CD4-positive, alpha-beta T cell treated with Interleukin-4 for 4 hours (primary cell): Measurements from ENCODE around the gene PPP1R37.
A peak's percentile ranks its signal among the peaks of the same experiment; 100 is the strongest.

Source experiments
- DNase-seq: peaks from one replicate; pipeline ENCODE4 v3.0.0-alpha.2; 2020

Gene PPP1R37

DNA sequence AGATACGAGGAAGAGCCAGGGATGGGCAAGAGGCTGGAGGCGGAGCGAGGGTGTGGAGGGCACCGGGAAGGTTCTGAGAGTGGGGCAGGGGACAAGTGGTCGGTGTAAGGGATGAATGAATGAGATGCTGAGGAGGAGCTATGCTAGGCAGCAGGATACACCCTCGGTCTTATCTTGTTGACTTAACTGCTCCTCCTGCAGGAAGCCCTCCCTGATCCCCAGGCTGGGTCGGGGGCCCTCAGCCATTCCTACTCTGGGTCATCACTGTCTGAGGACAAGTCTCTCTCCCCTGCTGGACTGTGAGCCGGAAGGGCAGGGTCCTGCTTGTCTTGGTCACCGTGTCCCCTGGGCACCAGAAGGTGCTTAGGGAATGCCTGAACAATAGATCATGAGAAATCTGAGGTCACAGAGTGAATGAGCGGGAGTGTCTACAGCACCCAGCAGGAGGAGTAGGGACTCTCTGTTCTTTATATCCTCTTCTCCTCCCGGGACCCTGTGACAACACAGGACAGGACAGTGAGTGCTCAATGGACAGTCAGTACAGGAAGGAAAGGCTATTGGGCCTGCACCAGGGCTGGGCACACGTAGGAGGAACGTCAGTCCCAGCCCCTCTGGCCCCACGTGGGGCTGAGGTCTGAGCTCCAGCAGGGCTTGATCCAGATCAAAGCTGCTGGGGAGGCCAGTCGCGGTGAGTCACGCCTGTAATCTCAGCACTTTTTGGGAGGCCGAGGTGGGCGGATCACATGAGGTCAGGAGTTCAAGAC is 61.3 kb downstream of the PPP1R37 start:
- no peak for DNase-seq

DNA sequence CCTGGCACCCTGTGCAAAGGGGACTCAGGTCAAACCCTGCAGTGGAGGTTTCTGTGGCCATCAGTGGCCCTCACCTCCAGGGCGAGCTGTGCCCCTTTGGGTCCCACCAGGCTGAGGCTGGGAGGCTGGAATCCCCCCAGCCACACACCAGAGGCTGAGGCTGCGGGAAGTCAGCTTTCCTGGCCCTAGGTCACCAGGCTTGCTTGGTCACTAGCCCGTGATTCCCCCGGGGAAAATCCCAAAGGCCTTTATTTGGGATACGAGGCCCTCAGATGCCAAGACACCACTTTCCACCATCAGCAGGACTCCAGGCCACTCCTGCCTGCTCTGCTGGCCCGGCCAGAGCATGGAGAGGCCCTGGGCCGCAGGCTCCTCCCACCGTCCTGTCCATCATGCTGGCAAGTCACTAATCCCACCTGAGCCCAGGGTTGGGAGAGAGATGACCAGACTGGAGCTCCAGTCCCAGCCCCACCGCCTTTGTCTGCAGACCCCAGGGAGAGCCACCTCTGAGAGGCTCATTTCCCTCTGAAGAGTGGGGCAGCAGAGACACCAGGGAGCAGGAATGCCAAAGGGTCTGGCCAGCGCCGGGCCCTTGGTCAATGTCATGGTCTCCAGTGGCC is 63.1 kb downstream of the PPP1R37 start:
- DNase-seq, result no peak

DNA sequence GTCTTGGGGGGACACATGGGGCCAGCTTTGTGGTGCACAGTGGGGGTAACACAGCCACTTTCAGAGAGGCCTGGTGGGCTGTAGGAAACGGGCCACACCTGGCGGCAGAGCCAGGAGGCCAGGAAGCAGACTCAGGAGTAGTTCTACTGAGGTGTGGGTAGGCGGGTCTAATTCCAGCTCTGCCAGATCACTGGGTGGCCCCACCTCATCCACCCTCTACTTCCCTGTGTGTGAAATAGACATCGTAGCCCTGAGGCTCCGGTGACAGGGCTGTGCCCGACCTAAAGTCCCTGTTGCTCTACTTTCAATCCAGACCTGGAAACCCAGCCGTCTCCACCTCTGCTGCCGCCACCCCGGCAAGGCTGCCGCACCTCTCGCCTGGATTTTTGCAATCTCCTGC is 63.8 kb downstream of the PPP1R37 start:
- DNase-seq, result no peak

DNA sequence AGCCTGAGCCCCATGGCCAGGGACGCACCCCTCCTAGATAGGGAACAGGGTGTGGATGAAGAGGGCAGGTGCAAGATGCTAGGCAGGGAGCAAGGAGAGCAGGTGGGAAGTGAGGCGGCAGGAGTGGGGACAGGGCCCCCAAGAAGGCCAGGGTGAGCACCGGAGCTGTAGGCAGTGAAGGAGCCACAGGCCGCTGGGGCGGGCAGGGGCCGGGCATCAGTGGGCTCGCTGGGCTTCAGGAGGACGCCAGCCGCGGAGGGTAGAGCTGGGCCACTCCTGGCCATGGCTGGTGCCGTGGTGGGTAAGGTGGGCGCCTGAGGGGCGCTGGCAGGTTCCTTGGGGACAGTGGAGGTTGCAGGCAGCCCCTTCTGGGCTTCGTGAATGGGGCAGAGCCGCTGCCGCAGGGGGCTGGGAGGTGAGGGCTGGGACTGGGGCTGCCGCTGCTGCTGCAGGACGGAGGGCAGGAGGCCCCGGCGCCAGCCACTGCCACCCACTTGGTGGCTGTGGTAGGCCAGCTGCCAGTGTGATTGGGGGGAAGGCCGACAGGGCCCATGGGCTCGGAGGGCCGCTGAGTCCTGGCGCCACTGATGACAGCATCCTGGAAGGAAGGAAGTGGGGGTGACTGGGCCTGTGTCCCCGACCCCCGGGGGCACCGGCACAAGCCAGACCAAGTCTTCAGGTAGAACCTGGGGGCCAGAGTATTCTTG is 65.7 kb downstream of the PPP1R37 start:
- no peak for DNase-seq

DNA sequence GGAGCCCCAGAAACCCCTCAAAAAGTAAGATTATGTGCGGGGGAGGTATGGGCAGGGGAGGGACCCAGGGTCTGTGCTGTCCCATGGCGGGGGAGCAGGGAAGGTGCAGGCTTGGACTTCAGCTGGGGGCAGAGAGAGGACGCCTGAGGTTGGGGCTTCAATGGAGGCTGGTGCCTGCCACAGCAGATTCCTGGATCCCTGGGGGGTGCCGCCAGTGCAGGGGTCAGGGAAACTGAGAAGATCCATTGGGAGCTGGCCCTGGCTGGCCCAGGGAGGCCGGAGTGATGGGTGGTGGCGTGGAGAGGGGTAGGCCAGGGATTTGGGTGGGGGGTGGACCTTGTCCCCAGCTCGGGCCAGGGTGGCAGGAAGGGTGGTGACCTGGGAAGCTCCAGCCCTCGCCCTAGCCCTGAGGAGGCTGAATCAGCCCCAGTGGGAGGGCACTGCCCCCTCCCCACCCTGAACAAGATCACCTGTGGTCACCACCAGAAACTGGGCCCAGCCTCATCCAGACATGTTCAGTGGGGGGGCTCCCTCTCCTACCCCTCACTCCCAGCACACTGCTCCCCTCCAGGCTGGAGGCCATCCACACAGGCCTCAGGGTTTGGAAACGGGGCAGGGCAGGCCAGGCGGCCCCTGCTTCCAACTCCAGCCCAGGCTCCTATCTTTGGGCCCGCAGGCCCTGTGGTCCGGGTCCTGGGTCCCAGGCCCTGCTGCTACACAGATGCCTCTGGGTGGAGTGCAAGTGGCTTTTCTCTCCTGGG is 66.4 kb downstream of the PPP1R37 start:
- DNase-seq, result no peak

DNA sequence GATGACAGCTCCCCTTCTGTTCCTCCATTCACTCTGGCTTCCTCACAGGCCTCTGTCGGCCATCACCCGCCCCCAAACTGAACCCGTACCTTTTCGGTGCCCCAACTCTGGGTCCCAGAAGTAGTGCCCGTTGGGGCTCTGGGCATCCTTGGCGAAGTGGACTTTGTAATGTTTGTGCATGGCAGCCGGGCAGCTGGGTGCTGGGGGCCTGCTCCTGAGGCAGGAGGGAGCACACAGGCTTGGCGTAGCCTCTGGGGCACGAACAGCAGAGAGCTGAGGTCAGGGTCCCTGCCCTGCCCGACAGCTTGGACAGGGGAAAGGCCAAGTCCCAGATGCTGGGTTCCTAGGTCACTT is 67.0 kb downstream of the PPP1R37 start:
- no peak for DNase-seq

DNA sequence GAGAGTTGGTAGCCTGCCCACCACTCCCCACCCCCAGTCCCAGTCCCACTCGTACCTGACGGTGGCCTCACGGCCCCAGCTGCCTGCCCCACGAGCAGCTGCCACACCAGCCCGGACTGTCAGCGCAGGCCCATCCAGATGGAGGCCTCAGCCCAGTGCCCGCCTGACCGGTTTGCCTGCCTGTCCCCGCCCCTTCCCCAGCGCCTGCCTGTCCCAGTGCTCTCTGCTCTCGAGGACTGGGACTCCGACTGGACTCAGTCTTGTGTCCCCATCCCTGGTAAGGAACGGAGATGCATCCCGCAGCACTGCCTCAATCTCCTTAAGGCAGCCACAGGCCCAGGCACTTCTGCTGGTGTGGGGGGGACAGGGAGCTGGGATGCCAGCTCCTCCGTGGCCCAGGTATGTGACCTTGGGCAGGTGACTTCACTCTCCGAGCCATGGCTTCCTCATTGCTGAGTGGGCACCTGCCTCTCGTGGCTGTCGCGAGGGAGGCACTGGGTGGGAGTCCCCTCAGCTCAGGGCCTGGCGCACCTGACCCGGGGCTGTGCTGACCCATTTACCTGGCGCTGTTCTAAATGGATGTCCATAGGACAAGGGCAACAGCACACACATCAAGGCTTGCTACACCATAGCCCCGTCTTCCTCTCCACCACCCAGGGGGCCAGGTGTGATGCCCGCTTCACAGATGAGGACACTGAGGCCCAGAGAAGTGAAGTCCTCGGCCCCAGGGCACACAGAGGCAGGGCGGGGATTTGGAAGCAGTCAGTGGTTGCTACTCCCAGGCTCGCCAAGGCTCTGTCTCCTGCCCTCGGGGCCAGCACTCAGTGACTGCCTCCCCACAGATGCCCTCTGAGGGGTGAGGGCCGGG is 68.1 kb downstream of the PPP1R37 start, which contains the start of gene NKPD1:
Gene NKPD1 (minus strand): TSS at position 113 of the 868 bp plus-strand sequence. CDS start 832 bp downstream, outside the sequence.
- no peak for DNase-seq

DNA sequence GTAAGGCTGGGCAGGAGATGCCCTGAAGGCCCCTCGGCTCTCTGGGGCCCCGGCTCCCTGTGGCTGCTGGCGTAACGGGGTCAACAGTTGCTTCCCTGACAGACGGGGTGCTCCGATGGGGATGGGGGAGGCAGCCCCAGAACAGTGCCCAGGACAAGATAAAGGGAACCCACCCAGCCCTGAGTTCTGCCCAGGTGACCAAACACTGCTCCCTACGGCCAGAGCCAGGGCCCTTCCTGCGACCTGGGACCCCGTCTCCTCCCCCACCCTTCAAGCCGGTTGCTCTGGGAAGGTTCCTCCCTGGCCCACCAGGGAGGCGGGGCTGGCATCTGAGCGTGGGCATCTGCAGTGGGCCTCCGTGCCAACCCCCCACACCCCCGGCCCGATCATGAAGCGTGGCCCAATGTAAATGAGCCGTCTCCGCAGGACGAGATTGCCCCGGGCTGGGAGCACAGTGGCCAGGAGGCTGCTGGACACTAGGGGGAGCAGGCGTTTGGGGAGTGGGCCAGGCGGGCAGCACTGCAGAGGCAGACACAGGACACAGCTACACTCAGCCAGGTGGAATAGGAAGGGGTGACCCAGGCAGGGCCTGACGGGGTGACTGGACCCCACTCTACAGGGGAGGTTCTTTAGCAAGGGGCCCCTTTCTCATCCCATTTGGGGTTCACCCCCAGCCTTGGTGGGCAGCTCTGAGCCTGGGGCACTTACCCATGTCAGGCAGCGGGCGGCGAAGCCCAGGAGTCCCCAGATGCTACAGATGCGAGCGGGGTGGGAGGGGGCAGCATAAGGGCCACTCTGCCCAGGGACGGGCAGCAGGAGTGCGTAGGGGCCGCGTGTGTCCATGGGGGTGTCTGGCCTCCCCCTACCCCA is 69.0 kb downstream of the PPP1R37 start:
- DNase-seq, result no peak

DNA sequence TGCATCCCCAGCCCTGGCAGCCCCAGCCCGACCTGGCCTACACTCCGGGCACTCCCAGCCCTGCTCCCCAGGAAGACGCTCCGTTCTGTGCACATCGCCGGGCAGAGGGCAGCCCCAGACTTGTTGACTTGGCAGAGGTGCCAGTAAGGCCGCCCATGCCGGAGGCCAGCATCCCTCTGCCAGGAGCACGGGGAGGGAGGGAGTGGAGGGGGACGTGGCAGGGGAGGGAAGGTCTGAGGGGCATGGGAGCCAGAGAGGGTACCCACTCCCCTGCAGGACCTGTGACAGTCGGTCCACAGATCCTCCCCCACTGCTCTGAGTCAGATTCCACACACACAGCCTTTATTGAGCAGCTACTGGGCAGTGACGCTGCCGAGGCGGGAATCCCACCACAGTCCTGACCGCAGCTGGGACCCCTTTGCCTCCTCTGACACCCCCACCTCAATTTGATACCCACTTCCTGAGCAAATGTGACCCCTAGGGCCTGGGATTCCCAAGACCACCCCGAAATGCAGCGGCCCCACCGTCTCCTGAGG is 69.7 kb downstream of the PPP1R37 start:
- no peak for DNase-seq

DNA sequence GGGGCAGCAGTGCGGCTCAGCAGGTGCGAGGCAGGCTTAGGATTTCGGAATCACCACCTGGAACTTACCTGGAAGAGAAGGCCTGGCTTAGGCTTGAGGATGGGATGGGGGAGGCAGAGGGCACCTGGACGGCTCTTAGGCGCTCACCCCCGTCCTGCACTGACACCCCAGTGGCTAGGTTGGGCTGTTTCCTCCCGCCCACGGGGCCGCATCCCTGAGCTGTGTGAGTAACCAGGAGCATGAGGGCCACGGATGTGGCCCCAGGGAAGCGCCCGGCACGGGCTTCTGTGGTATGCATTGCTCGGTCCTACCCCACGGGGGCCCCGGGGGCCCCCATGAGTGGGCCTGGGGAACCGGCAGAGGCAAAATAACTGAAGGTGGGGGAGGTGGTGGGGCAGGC is 70.2 kb downstream of the PPP1R37 start:
- no peak for DNase-seq

DNA sequence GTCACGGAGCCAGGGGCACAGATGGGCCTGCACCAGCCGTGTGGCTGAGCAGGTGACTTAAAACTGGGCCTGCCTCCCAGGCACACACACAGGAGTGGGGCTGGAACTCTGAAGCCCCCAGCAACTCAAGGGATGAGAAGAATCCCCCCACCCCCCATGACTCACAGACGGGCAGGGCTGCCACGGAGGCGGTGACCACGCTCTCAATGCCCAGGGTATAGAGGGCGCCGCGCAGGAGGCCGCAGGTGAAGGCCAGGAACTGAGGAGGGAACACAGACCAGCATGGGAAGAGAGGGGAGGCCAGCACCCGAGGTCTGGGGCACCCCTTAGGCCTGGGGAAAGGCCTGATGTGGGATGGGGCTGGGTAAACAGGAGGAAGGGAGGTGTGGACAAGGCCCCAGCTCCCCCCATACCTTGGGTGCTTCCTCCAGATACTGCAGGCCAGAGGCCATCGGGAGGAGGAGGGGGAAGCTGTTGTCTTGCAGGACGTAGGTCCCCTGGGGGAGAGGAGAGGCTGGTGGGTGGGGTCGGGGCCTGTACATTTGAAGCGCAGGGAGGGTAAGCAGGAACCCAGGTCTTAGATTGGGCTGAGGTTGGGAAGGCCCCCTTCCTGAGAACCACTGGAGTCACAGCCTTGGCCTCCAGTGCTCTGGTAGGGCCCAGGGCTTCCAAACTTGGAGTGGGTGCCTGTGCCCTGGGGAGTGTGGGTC is 70.9 kb downstream of the PPP1R37 start:
- no peak for DNase-seq

DNA sequence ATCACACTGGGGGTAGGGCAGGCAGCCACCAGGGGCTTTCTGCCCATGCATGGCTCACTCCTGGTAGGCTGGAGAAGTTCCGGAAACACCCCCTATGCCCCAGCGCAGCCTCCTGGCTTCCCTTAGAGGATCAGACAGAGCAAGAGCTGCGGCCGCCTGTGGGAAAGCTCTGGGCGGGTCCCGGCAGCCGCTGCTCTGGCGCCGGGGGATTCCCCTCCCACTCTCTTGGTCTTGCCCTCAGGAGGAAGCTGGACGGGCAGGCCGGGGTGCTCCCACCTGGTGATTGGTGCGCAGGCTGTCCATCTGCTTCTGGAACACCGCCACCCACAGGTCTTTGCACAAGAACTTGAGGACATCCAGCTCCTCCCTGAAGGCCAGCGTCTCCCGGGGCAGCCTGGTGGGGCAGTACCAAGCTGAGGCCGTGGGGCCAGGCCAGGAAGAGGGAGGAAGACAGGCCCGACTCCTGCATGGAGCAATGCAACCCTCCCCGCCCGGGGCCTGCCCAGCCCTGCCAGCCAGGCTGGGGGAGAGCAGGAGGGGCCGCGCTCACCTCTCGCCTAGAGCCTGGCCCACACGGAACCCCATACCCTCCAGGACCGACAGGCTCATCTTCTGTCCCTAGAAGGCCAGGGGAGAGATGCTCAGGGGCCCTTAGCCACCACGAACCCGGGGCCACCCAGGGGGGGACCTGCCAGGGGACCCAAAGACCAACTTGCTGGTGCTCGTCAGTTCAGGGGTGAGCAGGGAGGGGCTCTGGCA is 71.8 kb downstream of the PPP1R37 start:
- peak; percentile 60 for DNase-seq

DNA sequence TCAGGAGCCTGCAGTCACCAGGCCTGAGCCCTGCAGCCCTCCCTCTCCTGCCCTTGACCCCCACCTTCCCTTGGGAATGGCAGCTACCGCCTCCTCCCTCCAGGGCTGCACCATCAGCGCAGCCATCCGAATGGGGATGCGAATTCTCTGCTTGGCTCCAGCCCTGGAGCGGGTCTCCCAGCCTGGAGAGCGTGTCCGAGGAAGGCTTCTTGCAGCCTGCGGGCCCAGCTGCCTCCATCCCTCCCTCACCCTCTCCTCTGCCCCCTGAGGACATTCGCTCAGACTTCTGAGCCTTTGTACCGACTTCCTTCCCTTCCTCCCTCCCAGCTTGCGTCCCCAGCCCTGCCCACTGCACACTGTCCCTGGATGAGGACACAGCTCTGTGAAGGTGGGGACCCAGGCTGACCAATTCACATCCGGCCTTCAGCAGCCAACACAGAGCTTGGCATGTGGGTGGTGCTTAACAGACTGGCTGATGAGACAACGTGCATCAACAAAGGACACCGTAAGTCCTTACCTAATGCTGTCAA is 73.8 kb downstream of the PPP1R37 start:
- DNase-seq, result no peak

DNA sequence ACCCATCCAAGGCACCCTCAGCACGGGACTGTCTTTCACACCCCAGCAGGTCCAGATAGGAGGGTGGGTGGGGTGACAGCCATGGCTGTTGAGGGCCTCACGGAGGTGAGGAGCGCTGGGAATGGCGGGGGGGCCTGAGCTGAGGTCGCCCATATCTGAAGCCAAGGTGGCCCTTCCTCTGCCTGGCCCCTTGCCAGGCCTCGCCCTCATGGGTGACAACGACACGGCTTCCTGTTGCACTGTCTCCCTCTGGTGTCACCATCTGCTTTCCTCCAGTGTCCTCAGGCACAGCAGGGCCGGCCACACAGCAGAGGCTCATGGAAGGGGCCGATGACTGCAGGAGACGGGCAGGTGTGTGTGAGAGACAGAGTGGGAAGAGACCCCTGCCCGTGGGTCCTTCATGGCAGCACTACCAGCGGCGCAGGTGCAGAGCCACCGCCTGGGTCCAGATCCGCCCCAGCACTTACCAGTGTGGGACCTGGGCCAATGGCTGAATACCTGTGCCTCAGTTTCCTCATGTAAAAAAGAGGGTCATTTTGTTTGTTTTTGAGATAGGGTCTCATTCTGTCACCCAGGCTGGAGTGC is 75.9 kb downstream of the PPP1R37 start:
- no peak for DNase-seq

DNA sequence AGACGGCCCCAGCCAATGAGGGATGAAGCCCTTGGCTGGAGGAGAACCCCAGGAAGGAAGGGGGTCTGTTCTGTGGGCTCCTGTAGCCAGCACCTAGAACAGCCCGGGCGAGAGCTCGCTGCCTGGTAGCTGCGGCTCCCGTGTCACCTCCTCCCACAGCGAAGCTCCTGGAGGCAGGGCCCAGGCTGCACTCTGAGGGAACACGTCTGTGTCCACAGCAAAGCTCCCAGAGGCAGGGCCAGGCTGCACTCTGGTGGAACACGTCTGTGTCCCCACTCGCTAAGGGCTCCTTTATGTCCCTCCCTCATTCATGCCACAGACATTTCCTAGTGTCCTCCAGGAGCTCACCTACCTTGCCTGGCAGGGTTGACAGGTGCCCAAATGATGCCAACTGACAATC is 76.6 kb downstream of the PPP1R37 start:
- DNase-seq, result no peak

DNA sequence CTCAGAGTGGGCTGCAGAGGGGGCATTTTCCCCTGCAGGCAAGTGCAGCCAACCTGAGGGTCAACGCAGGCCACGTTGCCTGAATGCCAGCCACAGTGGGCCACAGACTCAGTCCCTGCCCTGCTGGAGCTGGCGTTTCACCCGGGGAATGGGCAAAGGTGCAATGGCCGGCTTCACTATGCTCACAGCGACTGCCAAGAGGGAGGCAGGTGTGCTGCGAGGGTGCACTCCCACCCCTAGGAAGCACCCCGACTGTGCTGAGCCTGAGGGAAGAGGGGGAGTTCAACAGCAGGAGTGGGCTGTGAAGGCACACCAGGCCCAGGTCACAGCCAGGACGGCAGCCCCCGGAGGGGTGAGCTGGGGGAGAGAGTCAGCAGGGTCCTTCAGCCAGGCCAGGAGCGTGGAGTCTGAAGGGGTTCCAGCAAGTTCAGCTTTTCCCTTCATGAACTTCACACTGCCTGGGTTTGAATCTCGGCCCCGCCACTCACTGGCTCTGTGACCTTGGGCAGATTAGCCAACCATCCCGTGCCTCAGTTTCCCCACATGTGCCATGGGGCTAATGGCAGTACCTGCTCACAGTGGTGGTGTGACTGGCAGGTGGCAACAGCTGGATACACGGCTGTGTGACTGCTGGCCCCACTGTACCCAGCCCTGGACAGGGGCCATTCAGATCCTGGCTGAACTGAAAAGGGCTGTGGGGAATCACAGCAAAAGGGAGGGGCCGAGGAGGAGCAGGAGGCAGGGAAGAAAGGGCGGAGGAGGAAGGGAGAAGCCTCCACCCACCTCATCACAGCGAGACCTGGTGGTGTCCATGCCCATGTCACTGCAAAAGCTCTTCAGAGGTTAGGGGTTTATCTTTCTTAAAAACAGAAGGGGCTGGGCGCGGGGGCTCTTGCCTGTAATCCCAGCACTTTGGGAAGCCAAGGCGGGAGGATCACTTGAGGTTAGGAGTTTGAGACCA is 77.4 kb downstream of the PPP1R37 start:
- DNase-seq, result no peak

DNA sequence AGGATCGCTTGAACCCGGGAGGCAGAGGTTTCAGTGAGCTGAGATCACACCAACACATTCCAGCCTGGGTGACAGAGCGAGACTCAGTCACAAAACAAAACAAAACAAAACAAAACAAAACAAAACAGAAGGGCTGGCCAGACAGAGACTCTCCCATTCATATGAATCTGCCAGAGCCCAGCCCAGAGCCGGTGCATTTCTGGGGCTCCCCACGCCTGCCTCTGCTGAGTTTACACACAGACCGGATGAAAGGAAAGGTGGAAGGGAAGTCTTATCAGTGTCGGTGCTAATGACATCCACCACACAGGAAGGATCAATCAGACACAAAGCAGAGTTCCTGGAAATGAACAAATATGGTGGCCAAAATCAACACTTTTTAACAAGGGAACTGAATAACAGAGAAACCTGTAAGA is 78.2 kb downstream of the PPP1R37 start:
- DNase-seq, result peak; percentile 79

DNA sequence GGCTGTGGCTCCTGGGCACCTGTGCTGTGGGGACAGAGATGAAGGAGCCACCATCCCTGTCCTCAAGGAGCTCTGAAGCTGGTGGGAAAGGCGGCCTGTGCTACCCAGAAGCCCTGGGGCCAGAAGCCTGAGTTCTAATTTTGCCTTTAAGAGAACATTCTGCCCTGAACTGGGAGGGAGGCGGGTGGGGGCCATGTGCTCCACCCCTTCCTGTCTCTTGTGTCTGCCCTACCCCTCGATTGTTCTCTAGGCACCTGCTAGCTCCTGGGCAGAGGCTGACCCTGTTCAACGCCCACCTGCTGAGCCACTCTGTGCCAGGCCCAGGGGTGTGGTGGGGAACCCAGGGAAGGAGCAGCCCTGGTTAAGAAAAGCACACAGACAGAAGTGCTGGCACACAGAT is 79.2 kb downstream of the PPP1R37 start:
- peak; percentile 40 for DNase-seq
